Heart left ventricle (tissue), 13 donors: ENCODE data around the gene ADCK1.

ENCODE experiments used
- POLR2A ChIP-seq, 2 donors: fragments of 450-650 bp; IDR thresholded peaks; one replicate each; pipeline ENCODE4 v1.6.1; 2017; ENCODE audit warnings: antibody characterized with exemption in 2 of 2, mild to moderate bottlenecking in 2 of 2, moderate library complexity in 2 of 2
- TF ChIP-seq, protein P1 (sequence below), 12 donors: fragments of 200-600 bp; sonication (generic) in 4 of 12; IDR thresholded peaks; one replicate each; pipeline versions ENCODE4 v1.5.0 to v1.8.0; 2018 to 2022; ENCODE audit warnings: antibody characterized with exemption in 12 of 12, mild to moderate bottlenecking in 5 of 12
- donor health status: ischemic (EF 13 %, LVEDD 7.1; RV severe dilation, severe dysfunction).
- donor health status: DM: no; HTN: yes; CAD: no.
- donor health status: DM: no; HTN: no; CAD: no.
- donor health status: ischemic (EF 25% LVEDD 6.9; RV normal size, moderate dysfunction).
- donor health status: ischemic (EF 25% LVEDD 5.7; RV mildly dilated, moderate dysfunction).
- donor health status: ischemic (EF 35%, LVEDD 5.7; RV mildly dilated, moderate dysfunction).
- donor health status: nonischemic (EF 11% LVEDD 7.7; RV severe dilation, severe dysfunction).
- donor health status: DM: yes; HTN: yes; CAD: no.
- donor health status: PGD.
- donor health status: ischemic (EF 29% LVEDD 5.4; RV normal size, mild dysfunction).
- donor health status: nonischemic (EF 23%, LVEDD 6.1; RV moderate dilation, normal function).

- TF ChIP-seq, protein P1, sequence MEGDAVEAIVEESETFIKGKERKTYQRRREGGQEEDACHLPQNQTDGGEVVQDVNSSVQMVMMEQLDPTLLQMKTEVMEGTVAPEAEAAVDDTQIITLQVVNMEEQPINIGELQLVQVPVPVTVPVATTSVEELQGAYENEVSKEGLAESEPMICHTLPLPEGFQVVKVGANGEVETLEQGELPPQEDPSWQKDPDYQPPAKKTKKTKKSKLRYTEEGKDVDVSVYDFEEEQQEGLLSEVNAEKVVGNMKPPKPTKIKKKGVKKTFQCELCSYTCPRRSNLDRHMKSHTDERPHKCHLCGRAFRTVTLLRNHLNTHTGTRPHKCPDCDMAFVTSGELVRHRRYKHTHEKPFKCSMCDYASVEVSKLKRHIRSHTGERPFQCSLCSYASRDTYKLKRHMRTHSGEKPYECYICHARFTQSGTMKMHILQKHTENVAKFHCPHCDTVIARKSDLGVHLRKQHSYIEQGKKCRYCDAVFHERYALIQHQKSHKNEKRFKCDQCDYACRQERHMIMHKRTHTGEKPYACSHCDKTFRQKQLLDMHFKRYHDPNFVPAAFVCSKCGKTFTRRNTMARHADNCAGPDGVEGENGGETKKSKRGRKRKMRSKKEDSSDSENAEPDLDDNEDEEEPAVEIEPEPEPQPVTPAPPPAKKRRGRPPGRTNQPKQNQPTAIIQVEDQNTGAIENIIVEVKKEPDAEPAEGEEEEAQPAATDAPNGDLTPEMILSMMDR (IDR thresholded peaks at IDR 0.05): no peak
- no peak for TF ChIP-seq POLR2A (IDR thresholded peaks at IDR 0.05)
Observed at GRCh38 chr14:77752799-77753516, 47.0 kb upstream of the ADCK1 start.
